ENCODE measurements around the gene ADAMTS16.

The ADAMTS16 gene

DNA sequence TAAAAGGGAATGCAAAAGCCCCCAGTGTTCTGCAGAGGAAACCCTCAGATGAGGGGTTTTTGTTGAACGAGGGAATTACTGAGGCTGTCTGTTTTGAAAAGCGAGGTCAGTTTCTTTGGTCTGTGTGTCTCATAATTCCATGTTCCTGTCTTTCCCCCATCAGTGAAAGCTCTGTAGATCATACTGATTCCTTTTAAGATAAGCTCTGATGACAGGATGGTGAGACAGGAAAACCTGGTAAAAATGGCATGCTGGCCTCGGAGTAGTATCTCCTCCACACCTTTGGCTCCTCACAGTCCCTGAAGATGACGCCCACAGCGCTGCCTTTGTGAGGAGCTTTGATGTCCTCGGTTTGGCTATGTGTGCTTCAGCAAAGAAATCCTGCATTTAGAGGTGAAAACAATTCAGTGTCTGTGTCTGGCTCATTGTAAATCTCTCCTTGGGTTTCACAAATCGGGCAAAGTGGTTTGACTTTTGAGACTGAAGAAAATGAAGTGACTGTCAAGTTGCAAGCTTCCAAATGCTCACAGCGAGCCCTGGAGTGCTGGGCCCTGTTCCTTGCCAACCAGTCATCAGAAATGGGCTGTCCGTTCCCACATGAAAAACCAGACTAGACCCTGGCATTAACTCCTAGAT, 157.4 kb downstream of the ADAMTS16 start:
- no peak for DNase-seq (ENCODE audit: low read depth)
- H3K4me3 ChIP-seq (ENCODE audit: low read depth, low read length) = no peak overlapping the region
- TF ChIP-seq, protein P1, sequence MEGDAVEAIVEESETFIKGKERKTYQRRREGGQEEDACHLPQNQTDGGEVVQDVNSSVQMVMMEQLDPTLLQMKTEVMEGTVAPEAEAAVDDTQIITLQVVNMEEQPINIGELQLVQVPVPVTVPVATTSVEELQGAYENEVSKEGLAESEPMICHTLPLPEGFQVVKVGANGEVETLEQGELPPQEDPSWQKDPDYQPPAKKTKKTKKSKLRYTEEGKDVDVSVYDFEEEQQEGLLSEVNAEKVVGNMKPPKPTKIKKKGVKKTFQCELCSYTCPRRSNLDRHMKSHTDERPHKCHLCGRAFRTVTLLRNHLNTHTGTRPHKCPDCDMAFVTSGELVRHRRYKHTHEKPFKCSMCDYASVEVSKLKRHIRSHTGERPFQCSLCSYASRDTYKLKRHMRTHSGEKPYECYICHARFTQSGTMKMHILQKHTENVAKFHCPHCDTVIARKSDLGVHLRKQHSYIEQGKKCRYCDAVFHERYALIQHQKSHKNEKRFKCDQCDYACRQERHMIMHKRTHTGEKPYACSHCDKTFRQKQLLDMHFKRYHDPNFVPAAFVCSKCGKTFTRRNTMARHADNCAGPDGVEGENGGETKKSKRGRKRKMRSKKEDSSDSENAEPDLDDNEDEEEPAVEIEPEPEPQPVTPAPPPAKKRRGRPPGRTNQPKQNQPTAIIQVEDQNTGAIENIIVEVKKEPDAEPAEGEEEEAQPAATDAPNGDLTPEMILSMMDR (conservative IDR thresholded peaks at IDR 0.05; ENCODE audit: low read depth, low read length) = no peak

DNA sequence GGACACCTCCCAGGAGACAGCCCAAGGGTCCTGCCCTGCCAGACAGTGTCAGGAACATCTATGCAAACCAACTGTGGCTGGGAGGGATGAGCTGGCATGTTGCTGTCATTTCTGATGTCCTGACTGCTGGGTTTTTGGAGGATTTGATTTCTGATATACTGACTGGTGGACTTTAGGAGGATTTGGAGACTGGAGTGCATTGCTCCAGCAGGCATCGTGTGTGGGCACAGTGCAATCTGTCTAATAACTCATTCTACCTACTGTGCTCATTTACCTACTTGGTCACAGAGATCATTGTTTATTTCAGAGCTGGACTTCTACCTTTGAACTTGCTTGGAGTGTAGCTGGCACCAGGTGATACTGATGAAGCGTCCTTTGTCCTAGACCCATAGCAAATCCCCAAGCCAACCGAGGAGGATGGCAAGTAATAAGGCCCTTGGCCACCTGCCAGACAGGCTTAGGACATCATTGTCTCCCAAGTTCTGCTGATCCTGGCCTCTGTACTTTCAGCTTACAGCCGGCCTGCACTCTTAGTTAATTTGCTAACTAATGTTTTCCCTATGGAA, 158.0 kb downstream of the ADAMTS16 start:
- no peak overlapping the region for H3K4me3 ChIP-seq (ENCODE audit: low read depth, low read length)
- TF ChIP-seq, protein P1 (conservative IDR thresholded peaks at IDR 0.05; ENCODE audit: low read depth, low read length) = no peak
- DNase-seq (ENCODE audit: low read depth) = no peak

DNA sequence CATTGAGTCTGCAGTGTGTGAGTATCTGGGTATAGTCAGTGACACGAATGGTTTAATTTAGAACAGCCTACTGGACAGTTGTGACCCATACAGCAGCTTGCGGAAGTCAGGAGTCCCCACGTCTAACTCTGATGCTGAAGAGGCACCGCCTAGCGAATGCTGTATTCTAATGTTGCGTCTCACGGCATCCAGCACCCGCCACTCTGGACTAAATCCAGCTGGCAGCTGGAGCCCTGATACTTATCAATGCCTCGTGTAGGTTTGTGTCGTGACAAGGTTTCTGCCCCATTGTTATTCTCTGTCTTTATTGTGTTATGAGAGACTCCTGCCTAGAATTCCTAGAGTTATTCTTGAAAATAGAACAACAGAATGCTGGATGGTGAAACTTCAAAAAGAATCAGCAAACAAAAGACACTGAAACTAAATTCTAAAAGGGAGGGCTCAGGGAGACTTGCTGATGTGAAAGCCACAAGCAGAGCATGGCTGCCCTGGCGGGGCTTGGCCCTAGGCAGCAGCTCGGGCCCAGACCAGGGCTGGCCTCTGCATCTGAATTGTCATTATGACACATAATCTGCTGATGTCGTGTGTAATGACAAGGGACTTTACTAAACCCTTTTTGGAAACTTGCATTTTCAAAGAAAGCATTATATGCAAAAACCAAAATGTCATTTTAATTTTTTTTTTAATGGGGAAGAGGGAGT, 158.9 kb downstream of the ADAMTS16 start:
- TF ChIP-seq, protein P1 (conservative IDR thresholded peaks at IDR 0.05; ENCODE audit: low read depth, low read length) = no peak
- no peak for DNase-seq (ENCODE audit: low read depth)
- H3K4me3 ChIP-seq (ENCODE audit: low read depth, low read length) = no peak overlapping the region

DNA sequence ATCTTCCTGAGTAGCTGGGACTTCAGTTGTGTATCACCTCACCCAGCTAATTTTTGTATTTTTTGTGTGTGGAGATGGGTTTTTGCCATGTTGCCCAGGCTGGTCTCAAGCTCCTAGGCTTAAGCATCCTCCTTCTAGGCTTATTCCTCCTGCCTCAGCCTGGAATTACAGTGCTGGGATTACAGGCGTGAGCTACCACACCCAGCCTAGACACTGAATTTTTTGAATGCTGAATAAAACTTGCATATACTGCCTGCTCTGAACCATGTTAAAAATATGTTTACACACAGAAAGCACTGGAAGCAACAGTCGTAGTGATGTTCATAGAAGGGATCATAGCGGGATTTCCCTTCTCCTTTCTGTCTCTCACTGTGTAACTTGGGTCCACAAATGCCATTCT, 161.0 kb downstream of the ADAMTS16 start:
- H3K4me3 ChIP-seq (ENCODE audit: low read depth, low read length) = no peak overlapping the region
- TF ChIP-seq, protein P1 (conservative IDR thresholded peaks at IDR 0.05; ENCODE audit: low read depth, low read length) = no peak
- no peak for DNase-seq (ENCODE audit: low read depth)

DNA sequence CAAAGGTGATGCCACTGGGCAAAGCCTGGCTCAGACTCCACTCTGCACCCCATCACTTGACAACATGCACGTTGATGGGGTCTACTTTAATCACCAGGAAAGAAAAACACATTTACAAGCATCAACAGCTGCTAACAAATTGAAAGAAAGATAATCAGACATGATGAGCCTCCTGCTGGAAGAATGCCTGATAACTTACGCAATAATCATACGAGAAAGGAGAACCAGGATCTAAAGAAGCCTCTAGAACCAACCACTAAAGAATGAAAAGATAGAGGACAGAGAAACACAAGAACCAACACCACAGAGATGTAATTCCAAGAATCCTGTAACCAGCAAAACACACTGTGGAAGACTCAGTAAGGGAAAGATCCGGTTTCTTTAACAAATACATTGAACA, 162.1 kb downstream of the ADAMTS16 start:
- TF ChIP-seq, protein P1 (conservative IDR thresholded peaks at IDR 0.05; ENCODE audit: low read depth, low read length) = no peak
- no peak for DNase-seq (ENCODE audit: low read depth)
- H3K4me3 ChIP-seq (ENCODE audit: low read depth, low read length) = no peak overlapping the region

DNA sequence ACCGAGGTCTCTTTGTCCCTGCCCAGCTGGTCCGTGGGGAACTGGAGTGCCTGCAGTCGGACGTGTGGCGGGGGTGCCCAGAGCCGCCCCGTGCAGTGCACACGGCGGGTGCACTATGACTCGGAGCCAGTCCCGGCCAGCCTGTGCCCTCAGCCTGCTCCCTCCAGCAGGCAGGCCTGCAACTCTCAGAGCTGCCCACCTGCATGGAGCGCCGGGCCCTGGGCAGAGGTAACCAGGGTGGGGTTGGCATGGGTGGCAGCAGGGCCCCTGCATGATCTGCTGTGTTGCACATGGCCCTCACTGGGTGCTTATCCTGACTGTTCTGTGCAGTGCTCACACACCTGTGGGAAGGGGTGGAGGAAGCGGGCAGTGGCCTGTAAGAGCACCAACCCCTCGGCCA, 163.1 kb downstream of the ADAMTS16 start:
- TF ChIP-seq, protein P1 (conservative IDR thresholded peaks at IDR 0.05; ENCODE audit: low read depth, low read length) = no peak
- no peak overlapping the region for H3K4me3 ChIP-seq (ENCODE audit: low read depth, low read length)
- no peak for DNase-seq (ENCODE audit: low read depth)
